HG03025 (cell line): ENCODE data around the gene AK8.

Source experiments
- ATAC-seq: cut with Tn5 transposase; IDR thresholded peaks from one replicate; pipeline ENCODE4 v1.9.1; 2021; ENCODE audit warnings: mild to moderate bottlenecking, moderate library complexity; ENCODE audit not compliant: unreplicated experiment, low FRiP score

AK8 gene

GRCh38 chr9:132877824-132878694 lies at the start of gene AK8:
TSS of gene AK8 (minus strand) at chr9:132878284. CDS start at chr9:132878255, 29 bp downstream.
- no peak for ATAC-seq

GRCh38 chr9:132927704-132928103 lies 49.6 kb upstream of the AK8 start:
- no peak for ATAC-seq

- ATAC-seq = no peak
Observed at GRCh38 chr9:132923346-132923902, 45.3 kb upstream of the AK8 start.

GRCh38 chr9:132919614-132920268 lies 41.7 kb upstream of the AK8 start:
- ATAC-seq = no peak

GRCh38 chr9:132914924-132915323 lies 36.8 kb upstream of the AK8 start:
- no peak for ATAC-seq

GRCh38 chr9:132912131-132912530 lies 34.0 kb upstream of the AK8 start:
- no peak for ATAC-seq

GRCh38 chr9:132910376-132910775 lies 32.3 kb upstream of the AK8 start:
- no peak for ATAC-seq

- no peak for ATAC-seq
Observed at GRCh38 chr9:132909311-132909710, 31.2 kb upstream of the AK8 start.

GRCh38 chr9:132908635-132909034 lies 30.6 kb upstream of the AK8 start:
- ATAC-seq = no peak

GRCh38 chr9:132905726-132906125 lies 27.6 kb upstream of the AK8 start:
- ATAC-seq = no peak

- ATAC-seq = no peak
Observed at GRCh38 chr9:132903574-132904492, 25.7 kb upstream of the AK8 start.

- ATAC-seq = no peak
Observed at GRCh38 chr9:132901858-132902831, 24.1 kb upstream of the AK8 start.

- no peak for ATAC-seq
Observed at GRCh38 chr9:132898051-132898450, 20.0 kb upstream of the AK8 start.

- ATAC-seq = no peak
Observed at GRCh38 chr9:132896906-132897305, 18.8 kb upstream of the AK8 start.

- ATAC-seq = no peak
Observed at GRCh38 chr9:132896264-132896663, 18.2 kb upstream of the AK8 start.

- no peak for ATAC-seq
Observed at GRCh38 chr9:132894862-132895835, 17.1 kb upstream of the AK8 start.

- ATAC-seq = no peak
Observed at GRCh38 chr9:132894346-132894745, 16.3 kb upstream of the AK8 start.

GRCh38 chr9:132892400-132892799 lies 14.3 kb upstream of the AK8 start:
- ATAC-seq = no peak
